HG03460 (cell line): ENCODE data around the gene CCDC9B.

ENCODE experiments used
- ATAC-seq: cut with Tn5 transposase; IDR thresholded peaks from one replicate; pipeline ENCODE4 v1.9.1; 2021; ENCODE audit not compliant: unreplicated experiment

CCDC9B gene

GRCh38 chr15:40331637-40332036 lies 9.1 kb downstream of the CCDC9B start:
- no peak for ATAC-seq

DNA sequence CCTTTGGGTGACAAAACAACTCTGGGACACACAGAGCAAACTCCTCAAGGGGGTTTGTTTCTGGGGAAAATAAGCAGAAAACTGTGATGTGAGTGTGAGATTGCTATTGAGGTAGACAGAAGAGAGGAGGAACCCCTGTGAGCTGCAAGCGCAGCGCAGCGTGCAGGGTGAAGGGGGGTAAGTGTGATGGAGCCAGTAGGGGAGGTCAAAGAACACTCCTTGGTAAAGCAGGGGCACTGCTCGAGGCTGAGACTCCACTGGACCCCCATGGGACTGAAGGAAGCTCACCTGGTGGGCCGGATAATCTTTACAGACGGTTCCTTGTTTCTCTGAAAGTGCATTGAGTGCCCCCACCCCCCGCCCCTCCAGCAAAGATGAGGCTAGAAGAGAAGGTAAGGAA lies 9.7 kb downstream of the CCDC9B start:
- no peak for ATAC-seq

DNA sequence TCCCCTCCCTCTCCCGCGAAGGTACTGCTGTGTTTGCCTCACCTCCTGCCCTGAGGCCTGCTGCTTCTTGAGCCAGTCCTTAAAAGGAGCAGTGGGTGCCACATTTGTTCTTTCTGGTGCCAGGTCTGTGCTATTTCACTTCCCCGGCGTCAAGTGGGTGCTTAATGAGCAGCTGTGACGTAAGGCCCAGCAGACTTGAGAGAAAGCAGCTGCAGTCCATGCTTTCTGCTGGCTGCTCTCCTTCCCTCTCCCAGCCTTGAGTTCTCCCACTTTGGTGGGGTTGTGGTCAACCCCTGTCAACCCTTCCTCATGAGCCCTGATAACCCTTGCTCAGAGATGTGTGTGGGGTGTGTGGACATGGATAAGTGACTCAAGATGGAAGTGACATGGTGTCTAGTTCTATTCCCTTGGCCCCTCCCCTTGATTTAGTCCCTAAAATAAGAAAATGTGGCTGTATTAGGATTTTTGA lies 10.3 kb downstream of the CCDC9B start:
- no peak for ATAC-seq

DNA sequence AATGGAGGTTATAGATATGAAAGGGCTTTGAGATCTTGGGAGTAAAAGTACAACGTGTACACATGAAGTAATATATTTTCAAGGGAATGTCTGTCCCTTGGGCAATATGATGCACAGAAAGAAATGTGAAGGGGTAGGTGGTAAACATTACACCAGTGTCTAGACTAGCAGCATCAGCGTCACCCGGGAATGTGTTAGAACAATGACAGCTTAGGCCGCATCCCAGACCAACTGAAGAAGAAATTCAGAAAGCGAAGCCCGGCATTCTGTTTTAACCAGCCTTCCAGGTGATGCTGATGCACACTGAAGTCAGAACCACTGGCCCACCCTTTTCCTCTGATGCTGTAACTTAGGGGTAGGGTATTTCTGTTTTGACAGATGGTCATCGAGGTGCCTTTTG lies 10.9 kb downstream of the CCDC9B start:
- ATAC-seq, result no peak

DNA sequence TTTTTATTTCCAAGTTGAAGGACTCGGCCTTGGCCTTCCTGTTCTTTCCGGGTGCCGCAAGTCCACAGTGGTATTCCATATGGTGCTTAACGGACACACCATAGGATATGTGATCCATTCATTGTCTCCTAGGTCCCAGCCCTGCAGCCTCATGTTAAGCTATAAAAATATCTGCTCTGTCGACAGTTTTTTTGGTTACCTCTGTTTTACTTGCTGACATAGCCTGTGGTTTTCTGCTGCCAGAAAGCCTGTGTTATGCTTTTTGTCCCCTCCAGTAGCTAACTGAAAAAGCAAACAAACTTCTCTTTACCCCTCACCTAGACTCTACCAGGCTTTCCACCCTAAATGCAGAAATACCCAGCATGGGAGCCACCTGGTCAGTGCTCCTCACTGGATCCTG lies 12.0 kb downstream of the CCDC9B start:
- ATAC-seq, result no peak

DNA sequence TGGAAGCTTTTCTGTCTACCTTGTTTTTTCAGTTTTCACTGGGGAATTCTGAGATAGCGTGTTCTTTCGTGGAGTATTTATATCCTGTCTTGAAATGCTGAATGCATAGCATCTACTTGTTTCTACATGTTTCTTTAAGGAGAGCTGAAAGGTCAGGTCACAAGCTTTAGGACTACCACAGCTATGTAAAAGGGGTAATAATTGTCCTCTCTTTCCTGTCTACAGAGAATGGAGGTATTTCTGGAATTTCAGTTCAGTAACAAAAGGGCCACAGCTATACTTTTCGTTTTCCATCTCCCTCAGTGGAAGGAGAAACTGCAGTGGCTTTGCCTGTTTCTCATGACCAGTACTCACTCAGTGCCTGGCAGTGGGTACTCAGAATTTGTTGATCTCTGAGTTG lies 12.6 kb downstream of the CCDC9B start:
- no peak for ATAC-seq

GRCh38 chr15:40327457-40327856 lies 13.3 kb downstream of the CCDC9B start:
- no peak for ATAC-seq

DNA sequence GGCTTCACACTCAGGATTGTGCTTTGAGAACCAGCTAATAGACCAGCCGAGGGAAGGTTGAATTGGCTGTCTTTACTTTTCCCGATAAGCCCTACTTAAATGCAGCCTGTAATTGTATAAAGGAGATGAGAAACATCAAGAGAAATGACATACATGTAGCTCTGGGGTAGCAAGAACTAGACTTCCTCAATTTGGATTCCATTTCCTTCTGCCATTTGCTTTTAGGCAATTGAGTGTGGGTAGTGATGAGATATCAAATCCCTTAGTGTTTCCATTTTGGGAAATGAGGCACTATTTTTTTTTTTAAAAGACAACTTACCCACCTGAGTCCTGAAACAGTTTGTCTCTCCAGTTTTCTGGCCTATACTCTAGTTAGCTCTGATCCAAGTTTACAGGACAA lies 15.0 kb downstream of the CCDC9B start:
- no peak for ATAC-seq

DNA sequence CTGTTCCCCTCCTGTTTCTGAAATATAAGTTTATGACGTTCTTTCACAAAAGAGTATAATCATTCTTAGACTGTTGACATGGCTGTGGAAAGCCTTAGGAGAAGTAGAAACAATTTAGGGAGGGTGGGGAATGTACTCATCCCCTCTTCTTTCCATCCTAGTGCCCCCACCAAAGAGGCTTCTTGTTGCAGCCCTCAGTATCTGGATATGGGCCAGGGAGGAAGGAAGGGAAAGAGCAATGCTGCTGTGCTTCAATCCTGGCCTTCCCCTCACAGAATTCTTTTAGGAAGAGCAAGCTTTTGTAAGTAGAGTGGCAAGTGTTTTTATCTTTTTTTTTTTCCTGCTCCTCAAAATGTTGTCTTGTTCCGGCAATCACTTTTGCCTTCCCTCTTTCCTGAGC lies 15.6 kb downstream of the CCDC9B start:
- no peak for ATAC-seq

DNA sequence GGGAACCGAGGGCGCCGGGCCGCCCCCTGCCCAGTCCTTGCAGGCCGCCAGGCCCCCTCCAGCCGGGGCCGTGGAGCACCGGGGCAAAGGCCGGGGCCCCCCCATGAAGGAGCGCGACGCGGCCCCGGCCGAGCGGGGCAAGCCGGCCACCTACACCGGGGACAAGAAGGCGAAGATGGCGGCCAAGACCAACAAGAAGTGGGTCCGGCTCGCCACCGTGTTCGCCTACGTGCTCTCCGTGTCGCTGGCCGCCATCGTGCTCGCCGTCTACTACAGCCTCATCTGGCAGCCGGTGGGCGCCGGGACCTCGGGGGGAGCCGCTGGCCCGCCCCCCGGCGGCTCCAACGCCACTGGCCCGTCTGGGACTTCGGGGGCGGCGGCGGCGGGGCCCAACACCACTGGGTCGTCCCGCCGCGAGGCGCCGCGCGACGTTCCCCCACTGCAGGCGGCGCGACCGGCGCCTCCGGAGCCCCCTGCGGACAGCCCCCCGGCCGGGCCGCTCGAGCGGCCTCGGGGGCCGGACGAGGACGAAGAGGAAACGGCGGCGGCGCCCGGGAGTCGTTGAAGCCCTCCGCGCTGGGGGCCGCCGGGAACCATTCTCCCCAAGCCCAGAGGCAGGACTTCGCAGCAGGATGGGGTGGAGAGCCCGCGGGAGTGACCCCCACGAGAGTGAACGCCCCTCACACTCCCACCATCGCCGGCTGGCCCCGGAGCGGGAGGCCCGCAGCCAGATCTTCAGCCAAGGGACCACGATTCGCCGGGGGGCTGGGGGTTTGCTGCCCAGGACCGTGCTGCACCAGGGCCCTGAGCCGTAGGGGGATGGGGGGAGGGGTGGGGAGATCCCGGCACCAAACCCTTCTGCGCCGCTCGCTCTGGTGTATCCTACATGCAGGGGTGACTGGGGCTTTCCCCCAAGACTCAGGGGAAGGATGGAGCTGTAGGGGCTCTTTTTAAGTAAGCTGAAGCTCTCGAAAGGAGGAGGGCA lies 16.5 kb downstream of the CCDC9B start:
- no peak for ATAC-seq

DNA sequence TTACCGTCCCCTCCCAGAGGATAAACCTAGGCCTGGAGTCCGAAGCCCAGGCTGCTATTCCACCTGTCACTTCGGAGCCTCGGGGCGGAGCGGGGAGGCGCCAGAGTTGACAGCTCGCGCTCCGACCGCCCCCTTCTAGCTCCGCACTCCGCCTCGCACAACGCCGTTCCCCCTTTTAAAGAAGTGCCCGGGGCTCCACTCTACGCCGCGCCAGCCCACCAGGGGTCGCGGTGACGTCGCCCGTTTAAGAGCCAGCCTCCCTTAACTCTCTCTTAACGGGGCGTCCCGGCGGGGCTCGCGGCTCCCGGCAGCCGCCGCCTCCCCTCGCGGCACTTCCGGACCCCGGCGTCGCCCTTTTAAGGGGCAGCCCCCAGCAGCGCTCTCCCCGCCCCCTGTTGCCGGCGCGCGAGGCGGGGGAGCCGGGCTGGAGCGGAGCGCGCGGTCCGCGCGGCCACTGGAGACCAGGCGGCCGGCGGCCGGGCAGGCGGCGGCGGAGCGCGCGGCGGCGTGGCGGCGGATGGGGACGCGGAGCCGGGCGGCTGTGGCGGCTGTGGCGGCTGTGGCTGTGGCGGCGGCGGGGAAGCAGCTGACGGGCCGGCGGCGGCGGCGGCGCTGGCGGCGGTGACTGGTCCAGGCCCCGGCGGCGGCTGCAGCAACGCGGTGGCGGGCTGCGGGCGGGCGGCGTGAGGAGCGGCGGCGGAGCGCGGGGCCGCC lies 17.3 kb downstream of the CCDC9B start, which contains the start of gene INAFM2:
TSS of gene INAFM2 (plus strand) at position 454 of the 714 bp plus-strand sequence. CDS start 364 bp downstream, outside the sequence.
- peak; percentile 82 for ATAC-seq

GRCh38 chr15:40322531-40323238 lies 18.1 kb downstream of the CCDC9B start:
- no peak for ATAC-seq

DNA sequence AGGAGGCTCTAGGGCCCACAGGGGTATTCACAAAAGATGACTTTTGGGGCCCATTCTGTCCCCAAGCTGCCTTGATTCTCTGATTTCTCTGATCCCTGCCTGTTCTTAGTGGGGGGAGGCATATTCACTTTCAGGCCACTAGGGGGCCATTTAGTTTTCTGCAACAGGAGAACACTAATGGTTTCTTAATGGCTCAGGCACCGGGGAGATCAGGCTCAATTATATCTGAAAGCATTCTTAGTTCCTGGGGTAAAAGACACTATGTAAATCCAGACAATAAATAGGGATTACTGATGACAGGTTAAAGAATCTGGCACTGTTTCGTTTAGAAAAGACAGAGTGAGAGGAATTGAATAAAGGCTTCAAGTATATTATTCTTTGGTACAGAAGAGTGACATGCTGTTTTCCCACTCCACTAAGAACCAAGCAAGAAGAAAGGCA lies 19.8 kb downstream of the CCDC9B start:
- ATAC-seq, result no peak

DNA sequence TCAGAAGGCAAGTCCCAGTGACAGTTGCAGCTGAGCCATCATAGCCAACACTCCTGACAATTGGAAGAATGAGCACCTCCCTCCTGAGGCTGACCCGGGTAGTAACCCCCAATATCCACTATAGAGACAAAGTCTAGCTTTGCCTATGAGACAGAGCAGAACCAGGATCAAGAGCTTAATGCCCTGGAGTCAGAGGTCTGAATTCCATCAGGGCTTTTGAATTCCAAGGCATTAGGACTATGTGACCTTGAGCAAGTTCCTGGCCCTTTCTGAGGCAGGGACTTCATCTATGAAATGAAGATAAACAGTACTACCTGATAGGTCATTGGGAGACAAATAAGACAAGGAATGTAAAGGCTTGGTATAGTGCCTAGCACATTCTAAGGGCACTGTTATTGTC lies 20.3 kb downstream of the CCDC9B start:
- ATAC-seq, result no peak

DNA sequence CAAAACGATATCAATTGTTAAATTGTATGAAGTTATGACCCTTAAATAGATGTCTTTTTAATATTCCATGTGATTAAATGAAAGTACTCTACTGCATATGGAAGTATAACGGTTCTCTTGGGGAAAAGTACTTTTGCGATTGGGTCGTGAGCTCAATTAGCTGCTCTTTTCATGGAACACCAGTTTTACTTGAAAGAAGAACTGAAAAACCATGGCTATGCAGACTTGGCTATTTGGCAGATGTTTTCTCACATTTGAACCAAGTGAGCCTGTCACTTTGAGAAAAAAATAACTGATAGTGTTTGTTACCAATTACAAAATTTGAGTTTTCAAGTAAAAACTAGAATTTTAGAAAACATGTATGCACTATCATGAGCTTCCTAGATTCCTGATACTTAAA lies 23.2 kb downstream of the CCDC9B start:
- no peak for ATAC-seq

GRCh38 chr15:40316931-40317330 lies 23.8 kb downstream of the CCDC9B start:
- ATAC-seq, result no peak

GRCh38 chr15:40314723-40315276 lies 25.9 kb downstream of the CCDC9B start:
- ATAC-seq, result no peak

DNA sequence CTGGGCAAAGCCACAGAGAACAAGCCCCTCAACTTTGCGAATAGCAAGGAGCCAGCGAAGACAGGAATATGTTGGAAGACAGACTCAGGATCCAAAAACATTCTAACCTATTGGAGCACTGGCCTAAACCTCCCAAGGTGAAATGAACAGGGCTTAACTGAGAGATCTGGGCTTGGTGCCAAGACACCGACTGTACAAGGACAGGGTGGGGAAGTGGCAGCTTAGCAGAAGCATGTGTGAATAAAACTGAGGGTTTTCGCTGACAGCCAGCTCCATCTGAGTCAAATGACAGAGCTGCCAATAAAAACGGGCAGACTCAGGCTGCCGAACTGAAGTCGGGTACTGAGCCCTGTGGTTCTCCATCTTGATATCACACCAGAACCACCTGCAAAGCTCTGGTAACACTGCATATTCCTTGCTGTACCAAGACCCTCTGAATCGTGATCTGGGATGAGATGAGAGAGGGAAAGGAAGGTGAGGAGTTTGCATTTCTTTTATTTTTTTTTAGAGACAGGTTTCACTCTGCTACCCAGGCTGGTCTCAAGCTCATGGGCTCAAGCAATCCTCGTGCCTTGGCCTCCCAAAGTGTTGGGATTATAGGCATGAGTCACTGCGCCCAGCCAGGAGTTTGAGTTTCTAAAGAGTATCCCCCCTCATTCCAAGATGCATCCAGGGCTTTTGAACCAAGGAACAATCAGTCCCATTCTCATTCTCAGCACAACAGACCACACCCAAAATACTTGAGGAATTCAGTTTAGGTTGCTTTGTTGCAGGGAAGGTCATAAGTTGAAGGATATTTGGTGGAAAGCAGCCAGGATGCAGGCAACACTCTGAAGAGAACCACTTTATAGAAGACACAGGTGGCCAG lies 27.0 kb downstream of the CCDC9B start:
- ATAC-seq, result no peak

DNA sequence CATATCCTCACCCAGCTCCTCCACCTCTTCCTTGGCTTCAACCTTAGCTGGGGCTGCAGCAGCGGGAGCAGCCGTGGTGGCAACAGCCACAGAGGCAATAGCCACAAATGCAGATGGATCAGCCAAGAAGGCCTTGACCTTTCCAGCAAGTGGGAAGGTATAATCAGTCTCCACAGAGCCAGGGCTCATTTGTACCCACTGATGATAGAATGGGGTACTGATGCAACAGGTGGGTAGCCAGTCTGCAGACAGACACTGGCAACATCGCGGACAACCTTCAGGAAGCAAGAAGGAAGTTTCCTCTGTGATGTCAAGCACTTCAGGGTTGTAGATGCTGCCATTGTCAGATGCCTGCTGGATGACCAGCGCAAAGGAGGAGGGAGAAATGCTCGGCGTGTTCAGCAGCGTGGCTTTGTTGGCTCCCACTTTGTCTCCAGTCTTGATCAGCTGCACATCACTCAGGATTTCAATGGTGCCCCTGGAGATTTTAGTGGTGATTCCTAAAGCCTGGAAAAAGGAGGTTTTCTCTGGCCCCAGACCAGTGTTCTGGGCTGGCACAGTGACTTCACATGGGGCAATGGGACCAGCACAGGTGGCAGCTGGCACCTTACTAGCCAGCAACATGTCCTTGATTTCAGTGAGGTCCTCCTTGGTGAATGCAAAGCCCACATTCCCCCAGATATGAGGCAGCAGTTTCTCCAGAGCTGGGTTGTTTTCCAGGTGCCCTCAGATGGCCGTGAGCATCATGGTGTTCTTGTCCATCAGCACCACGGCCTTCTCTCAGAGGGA lies 28.2 kb downstream of the CCDC9B start:
- no peak for ATAC-seq
